Limb (tissue), 2 donors: ENCODE results near the gene MYO1D.

Experiments used
- DNase-seq, 2 donors: peaks; one replicate each; pipeline ENCODE4 v3.0.0-alpha.2; 2016; ENCODE audit errors: extremely low spot score in 2 of 2

The MYO1D gene

GRCh38 chr17:32490101-32490482 lies 386.8 kb downstream of the MYO1D start:
- no peak for DNase-seq

- DNase-seq: no peak
These were observed 387.4 kb downstream of the MYO1D start for GRCh38 chr17:32489320-32490100.

- no peak for DNase-seq
These were observed 388.2 kb downstream of the MYO1D start for GRCh38 chr17:32488604-32489180.

- DNase-seq: no peak
These were observed 388.8 kb downstream of the MYO1D start for GRCh38 chr17:32488177-32488542.

- no peak for DNase-seq
These were observed 389.3 kb downstream of the MYO1D start for GRCh38 chr17:32487473-32488176.

DNA sequence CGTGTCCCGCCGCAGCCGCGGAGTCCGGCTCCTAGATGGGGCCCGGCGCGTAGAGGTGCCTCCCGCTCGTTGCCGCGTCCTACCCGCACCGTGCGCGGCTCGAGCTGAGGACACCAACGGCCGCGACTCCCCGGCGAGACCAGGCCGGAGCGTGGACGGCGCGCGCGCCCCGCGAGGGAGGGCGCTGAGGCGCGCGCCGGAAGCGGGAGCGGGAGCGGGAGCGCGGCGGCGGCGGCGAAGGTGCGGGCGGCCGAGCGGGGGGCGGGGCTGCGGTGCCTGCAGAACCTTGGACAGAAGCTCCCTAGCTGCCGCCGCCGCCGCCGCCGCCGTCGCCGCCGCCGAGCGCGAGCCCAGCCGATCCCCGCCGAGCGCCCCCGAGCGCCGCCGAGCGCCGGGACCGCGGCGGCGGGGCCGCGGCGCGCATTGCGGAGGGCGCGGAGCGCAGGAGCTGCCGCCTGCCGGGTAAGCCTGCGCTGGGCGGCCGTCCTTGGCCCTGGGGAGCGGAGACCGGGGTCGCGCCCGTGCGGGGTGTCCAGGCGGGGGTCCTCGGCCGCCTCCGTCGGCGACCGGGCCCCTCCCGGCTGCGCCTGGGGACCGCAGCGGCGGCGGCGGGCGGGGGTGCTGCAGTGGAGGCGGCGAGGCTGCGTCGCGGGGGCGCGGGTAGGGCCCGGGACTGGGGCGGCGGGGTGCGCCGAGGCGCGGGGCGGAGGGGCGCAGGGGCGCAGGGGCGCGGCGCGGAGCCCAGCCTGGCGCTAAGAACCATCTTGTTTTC lies 390.0 kb downstream of the MYO1D start, which contains the start of gene CDK5R1:
Gene CDK5R1 (plus strand): TSS at position 293 of the 772 bp plus-strand sequence. CDS start 628 bp downstream, outside the sequence.
- peak; percentile 69 to 89 for DNase-seq

GRCh38 chr17:32486111-32486700 lies 390.7 kb downstream of the MYO1D start:
- peak; percentile 87 to 88 for DNase-seq

DNA sequence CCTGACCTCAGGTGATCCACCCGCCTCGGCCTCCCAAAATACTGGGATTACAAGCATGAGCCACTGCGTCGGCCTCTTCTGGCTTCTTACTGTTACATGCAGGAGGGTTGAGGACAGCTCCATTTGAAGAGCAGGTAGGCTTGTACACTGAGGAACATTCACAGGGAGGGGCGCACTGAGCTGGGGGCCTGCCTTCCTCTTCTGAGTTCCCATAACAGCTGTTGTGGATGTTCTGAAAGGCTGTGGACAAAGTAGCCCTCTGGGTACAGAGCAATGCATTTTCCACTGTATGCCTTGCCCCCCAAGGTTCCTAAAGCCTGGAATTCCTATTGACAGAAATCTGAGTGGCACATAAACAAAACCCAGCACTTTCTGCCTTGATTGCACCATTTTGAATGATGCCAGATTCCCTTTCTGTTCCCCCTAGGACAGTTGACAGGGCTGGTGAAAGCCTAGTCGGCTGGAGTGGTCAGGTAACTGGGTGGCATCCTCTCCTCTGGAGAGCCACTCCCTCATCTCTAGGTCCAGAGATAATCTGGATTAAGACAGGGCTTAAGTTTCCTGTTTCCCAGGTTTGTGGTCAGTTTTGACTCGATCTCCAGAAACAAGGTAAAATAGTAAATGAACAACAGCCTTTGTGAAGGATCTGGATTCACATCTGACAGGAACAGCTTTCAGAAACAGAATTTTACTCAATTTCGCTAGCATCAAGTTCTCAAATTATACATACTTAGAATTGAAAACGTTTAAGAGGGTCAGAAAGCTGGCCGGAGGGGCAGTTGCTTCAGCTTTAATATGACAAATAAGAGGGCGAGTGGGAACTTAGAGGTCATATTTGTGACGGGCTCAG lies 391.4 kb downstream of the MYO1D start:
- DNase-seq: no peak

GRCh38 chr17:32484628-32485027 lies 392.3 kb downstream of the MYO1D start:
- no peak for DNase-seq

DNA sequence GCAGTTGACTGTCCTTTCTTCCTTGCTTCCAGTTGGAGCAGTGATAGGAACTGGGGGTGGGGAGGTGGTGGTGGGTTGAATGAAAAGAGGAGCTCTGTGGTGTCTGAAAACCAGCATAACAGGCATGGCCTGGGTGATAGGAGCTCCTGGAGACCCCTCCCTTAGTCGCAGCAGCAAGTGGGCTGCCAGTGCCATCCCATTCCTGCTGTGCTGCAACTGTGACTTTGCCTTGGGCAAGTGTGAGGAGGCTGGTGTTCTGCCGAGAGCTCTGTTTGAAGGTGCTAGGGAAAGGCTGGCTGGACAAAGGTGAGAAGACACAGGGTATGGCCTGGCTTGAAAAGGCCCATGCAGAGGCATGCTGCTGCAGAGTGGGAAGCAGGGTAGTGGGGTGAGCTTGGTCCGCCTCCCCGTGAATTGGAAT lies 392.9 kb downstream of the MYO1D start:
- no peak for DNase-seq

DNA sequence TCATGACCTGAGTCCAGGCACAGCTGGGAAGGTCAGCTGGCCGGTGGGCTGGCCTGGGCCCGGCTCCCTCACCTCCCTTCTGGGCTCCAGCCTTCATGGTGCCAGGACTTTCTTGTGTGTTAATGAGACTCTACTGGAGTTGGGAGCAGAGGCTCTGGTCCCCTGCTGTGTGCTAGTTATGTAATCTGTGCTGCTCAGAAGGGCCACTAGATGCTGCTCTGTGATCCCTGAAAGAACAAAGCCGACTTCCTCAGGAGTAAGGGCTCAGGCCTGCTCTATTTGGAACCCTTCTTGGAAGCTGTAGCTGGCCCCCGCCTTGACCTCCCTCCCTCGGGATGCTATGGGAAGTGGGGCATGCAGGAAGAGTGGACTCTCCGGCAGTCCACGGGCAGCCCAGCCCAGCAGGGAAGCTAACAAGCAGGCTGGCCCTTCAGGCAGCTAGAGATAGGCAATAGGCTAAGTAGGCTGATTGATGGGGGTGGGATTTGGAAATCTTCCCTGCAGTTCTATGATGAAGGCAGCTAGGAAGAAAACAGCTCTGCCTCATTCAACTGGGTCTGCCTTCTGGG lies 393.4 kb downstream of the MYO1D start:
- DNase-seq: peak; percentile 80 to 81

DNA sequence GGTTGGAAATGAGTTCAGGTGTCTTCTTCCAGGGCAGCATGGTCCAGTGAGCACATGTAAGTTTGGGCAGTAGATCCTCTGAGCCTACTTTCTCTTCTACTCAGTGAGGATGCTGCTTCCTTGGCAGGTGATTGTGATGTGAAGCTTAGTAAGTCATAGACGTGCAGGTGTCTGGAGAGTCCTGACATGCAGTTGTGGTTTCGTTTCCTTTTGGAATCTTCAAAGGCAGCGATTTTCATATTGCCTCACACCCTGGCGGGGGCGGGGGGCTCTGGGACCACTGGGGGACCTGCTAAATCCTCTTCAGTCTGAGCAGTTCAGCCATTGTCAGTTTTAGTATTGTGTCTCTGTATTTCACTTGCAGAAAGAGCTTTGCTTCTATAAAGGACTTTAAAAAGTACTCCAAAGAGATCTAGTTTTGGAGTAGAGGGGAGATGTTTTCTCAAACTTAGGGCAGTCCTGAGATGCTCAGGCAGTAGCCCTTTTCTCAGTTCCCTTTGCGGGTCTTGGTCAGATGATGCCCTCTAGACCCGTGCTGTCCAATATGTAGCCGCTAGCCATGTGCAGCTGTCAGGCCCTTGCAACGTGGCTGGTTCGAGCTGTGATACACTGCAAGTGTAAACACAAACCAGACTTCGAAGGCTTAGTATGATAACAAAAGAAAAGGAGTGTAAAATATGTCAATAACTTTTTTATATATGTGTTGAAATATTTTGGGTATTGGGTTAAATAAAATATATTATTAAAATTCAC lies 394.2 kb downstream of the MYO1D start:
- no peak for DNase-seq

DNA sequence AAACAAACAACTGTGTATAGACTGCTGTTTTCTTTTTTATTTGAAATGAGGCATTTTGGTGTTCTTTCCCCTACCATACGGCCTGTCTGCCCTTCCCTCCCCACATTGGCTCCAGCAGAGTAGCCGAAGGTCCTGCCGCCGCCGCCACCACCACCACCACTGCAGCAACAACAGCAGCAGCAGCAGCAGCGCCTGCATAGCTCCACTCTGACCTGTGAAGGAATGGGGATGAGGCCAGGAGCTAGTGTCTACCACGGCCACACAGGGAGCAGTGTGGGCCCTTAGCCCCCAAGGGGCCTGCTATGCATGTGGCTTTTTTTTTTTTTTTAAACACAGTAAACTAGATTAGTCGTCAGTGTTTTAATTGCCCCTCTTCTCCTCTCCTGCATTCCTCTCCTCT lies 395.7 kb downstream of the MYO1D start:
- DNase-seq: no peak

DNA sequence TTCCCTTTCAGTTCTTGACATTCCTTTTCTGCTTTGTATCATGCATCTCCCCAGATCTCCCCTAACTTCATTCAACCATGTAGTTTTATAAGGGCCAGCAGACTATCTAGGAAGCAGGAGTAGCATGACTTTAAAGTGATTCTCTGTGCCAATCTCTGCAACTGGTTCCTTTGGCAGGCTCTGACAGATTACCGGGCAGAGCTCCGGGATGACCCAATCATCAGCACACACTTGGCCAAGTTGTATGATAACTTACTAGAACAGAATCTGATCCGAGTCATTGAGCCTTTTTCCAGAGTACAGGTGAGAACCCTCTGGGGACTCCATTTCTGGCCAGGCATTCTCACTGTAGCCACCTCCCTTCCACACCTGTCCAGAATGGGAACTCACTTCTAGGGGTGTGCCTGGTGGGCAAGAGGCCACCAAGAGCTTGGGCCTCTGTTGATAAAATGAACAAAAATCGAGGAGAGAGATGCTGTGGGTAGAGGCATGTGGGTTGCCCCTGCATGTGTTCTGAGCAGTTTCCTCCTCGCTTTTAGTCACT lies 397.8 kb downstream of the MYO1D start:
- no peak for DNase-seq

DNA sequence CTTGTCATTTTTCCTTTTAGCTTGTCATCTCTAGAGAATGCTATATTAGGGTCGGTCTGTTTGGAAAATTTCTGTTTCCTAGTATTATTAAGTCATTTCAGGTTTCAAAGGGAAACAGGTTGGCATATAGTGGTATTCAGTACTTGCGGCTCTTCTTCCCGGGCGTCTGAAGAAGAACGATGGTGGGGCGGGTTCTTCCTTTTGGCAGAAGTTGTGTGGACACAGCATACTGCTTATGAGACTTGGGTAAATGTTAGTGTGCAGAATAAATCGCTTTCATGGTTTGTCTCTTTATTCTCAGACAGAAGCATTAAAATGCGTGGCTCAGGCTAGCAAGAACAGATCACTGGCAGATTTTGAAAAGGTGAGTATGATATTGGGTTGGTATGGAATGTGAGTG lies 399.7 kb downstream of the MYO1D start:
- DNase-seq: no peak

- DNase-seq: no peak
These were observed 401.7 kb downstream of the MYO1D start for GRCh38 chr17:32475258-32475657.

DNA sequence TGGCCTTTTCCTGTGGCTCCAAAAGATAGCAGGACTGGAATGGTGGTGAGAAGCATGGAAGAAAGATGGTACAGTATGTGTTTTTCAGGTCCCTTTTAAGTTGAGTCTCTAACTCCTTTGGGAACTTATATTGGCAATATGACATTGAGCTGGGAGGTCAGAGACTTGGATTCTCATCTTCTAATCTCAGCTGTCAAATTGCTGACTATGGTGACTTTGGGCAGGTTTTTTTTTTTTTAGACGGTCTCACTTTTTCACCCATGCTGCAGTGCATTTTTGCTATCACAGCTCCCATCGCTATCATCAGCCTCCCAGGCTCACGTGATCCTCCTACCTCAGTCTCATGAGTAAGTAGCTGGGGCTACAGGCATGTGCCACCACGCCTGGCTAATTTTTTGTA lies 405.3 kb downstream of the MYO1D start:
- DNase-seq: no peak

DNA sequence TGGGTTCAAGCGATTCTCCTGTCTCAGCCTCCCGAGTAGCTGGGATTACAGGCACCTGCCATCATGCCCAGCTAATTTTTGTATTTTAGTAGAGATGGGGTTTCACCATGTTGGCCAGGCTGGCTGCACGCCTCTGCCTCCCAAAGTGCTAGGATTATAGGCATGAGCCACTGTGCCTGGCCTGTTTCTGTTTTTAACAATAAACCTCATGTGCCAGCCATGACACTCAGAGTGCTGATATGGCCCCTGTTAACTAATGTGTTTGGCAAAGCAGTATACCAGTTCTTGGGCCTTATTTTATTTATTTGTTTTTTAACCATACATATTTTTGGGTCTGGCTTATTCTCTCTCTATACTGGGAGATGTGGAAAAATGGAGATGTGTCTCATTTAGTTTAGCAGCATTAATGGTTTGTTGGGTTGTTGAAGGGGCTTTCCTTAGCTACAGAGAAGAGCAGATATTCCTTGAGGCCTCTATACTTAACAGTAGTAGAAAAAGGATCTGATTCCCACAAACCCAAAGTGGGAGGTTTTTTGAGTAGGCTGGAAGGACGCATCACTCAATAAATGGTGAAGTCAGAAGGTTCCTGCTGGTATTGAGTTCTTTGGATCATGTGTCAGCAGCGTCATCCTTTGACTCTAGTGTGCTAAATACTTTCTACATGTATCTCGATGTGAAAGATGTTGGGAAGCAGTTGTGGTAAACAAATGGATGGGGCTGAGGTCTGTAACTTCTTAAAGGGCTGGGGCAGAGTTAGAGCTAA lies 406.3 kb downstream of the MYO1D start:
- DNase-seq: no peak
